Activated gamma-delta T cell (primary cell): ENCODE results near the gene AP5B1.
"Not testable (repeated sequence)": the region's sequence is repeated elsewhere in the genome, so short reads cannot be mapped to it uniquely, and the experiment has no call there.

Experiments used
- DNase-seq: peaks from one replicate; lab custom pipeline; 2025; lab: John Stamatoyannopoulos, UW

The AP5B1 gene

DNA sequence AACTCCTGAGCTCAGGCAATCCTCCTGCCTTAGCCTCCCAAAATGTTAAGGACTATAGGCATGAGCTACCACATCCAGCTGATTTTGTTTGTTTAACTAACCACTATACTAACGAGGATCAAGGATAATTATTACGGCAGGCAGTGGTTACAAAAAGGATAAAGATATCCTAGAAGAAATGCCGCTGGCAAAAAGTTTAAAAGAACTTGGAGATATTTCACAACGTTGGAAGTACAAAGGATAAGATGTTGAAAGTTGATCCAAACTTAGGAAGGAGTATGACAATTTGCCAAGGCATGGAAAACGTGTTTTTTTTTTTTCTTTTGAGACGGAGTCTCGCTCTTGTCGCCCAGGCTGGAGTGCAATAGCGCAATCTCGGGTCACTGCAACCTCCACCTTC, 13.4 kb downstream of the AP5B1 start:
- no peak for DNase-seq

DNA sequence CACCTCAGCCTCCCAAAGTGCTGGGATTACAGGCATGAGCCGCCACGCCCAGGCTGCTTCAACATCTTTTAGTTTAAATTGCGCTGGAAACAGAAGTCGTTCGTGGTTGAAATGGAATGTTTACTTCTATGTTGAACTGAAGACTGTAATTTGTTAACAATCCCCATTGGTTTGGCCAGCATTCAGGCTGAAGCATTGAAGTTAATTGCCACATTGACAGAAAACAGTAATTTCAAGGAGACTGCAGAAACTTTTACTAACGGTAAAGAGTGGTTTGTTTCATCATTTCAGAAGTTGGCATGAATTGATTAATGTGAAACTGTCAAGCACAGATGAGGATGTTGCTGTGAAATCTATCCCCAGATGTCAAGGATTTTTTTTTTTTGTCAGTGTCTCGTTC, 14.2 kb downstream of the AP5B1 start:
- no peak for DNase-seq

GRCh38 chr11:65764434-65764833, 16.3 kb downstream of the AP5B1 start:
- DNase-seq = no peak

DNA sequence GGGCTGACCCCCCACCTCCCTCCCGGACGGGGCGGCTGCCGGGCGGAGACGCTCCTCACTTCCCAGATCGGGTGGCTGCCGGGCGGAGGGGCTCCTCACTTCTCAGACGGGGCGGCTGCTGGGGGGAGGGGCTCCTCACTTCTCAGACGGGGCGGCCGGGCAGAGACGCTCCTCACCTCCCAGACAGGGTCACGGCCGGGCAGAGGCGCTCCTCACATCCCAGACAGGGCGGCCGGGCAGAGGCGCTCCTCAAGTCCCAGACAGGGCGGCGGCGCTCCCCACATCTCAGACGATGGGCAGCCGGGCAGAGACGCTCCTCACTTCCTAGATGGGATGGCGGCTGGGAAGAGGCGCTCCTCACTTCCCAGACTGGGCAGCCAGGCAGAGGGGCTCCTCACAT, 18.0 kb downstream of the AP5B1 start:
- not testable (repeated sequence) for DNase-seq

DNA sequence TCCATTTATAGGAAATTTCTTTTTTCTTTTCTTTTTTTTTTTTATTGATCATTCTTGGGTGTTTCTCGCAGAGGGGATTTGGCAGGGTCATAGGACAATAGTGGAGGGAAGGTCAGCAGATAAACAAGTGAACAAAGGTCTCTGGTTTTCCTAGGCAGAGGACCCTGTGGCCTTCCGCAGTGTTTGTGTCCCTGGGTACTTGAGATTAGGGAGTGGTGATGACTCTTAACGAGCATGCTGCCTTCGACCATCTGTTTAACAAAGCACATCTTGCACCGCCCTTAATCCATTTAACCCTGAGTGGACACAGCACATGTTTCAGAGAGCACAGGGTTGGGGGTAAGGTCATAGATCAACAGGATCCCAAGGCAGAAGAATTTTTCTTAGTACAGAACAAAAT, 18.6 kb downstream of the AP5B1 start:
- DNase-seq = not testable (repeated sequence)

GRCh38 chr11:65745049-65745448, 35.7 kb downstream of the AP5B1 start:
- DNase-seq = no peak

DNA sequence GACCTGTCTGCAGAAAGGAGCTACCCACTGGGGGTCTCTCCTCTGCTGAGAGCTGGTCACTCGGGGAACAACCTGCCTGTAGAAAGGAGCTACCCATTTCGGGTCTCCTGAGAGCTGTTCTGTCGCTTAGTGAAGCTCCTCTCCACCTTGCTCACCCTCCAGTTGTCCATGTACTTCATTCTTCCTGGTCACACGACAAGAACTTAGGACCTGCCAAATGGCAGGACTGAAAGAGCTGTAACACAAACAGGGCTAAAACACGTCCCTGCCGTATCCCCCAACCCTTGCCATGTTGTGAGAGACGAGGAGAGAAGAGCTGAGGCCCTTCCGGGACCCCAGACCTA, 36.1 kb downstream of the AP5B1 start:
- DNase-seq = no peak

DNA sequence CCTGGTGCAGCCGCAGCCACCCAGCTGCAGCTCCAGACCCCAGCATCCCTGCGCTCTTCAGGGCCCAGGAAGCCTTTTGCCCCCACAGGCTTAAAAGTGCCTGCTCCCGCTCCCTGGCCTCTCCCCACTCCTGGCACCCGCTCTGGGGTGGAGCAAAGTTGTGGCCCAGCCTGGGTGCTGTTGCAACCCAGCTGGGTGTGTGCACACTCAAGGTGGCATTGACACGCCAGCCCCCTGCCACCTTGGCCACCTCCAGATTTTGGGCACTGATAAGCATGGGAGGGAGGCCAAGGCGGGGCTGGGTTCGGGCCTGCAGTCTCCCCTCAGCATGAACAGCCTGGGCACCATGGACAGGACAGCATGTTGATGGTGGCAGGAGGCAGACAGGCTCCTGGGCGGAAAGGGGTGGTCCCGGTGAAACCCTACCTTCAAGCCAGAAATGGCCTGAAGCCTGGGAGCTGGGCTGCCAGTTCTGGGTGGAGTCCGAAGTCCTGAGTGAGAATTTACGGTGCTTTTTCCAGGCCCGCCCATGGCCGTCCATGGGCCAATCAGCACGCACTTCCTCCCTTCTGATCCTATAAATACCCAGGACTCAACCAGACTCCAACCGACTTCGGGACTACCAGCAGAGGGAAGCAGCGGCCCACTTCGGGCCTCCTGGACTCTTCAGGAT, 36.6 kb downstream of the AP5B1 start:
- DNase-seq = no peak

DNA sequence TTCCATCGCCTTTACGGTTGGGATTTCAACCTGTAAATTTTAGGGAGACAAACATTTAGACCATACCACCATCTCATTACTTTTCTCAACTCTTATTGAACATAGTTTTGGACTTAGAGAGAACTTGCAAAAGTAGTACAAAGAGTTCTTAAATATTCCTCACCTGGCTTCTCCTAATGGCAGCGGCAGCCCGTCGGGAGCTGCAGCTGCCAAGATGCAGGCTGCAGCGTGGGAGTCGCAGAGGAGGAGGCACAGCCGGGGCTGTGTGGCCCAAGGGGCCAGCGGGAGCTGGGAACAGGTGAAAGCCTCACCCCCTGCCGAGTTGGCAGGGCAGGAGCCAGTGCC, 37.1 kb downstream of the AP5B1 start:
- no peak for DNase-seq

DNA sequence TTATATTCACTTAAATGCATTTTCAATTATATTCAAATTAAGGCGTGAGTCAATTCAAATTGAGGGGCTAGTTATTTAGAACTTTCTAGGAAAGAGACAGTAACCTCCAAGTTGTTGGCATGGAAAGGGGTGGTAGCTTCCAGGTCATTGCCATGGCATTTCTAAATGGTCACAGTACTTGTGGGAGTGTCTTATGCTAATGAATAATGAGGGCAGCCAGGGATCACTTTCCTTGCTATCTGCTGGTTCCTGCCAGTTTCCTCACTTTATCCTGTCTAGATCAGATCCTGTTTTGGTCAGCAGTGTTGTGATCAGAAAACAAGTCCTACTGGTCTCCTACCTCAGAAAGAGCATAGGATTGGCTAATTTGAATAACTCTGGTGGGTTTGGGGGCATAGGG, 38.4 kb downstream of the AP5B1 start:
- no peak for DNase-seq

DNA sequence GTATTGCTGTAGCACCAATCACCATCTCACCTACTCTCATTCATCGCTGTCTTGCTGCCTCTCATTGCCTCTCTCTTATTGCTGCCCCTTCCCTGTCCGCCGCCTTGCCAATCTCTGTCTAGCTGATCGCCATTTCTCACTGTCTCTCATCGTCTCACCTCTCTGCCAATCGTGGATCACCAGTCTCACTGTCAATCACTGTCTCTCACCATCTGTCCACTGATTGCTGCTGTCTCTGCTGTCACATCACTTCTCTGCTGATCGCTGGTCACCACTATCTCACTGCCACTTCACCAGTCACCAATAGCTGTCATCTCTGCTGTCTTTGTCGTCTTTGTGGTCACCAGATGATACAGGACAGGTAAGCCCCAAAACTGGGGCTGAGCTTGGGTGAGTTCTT, 39.6 kb downstream of the AP5B1 start:
- DNase-seq = no peak

- no peak for DNase-seq
Measured at GRCh38 chr11:65739022-65739421, 41.8 kb downstream of the AP5B1 start.

DNA sequence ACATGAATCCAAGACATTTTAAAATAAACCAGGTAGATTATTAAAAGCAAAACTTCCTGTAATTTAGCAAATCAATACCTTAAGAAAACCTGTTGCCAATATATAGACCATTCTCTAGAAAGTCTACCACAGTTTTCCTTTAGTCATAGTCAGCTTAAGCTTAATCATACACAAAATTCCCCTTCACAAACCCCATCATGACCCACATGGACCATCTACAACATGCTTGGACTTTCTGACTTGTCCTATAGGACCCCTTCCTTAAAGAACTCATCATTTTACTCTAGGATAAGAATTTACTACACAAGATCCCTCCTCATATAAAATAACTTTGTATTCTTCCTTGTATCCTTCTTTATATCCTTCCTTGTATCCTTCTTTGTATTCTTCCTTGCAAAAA, 44.0 kb downstream of the AP5B1 start:
- no peak for DNase-seq

DNA sequence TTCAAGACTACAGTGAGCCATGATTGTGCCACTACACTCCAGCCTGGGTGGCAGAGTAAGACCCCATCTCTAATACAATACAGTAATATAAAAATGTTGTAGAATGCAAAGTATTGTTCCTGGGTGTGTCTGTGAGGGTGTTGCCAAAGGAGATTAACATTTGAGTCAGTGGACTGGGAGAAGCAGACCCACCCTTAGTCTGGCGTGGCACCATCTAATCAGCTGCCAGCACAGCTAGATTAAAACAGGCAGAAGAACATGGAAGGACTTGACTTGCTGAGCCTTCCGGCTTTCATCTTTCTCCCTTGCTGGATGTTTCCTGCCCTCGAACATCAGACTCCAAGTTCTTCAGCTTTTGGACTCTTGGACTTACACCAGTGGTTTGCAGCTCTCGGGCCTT, 45.7 kb downstream of the AP5B1 start:
- not testable (repeated sequence) for DNase-seq

- no peak for DNase-seq
Measured at GRCh38 chr11:65730461-65730860, 50.3 kb downstream of the AP5B1 start.

DNA sequence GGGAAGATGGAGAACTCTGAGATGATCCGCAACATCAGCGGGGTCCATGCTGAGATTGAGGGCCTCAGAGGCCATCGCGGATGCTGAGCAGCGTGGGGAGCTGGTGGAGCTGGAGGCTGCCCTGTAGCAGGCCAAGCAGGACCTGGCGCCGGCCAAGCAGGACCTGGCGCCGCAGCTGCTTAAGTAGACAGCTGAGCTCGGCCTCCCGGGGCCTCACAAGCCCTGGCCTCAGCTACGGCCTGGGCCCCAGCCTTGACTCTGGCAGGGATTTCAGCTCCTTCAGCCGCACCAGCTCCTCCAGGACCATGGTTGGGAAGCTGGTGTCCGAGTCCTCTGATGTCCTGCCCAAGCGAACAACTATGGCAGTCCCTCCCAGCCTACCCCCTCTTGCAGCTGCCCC, 52.9 kb downstream of the AP5B1 start:
- no peak for DNase-seq

GRCh38 chr11:65726660-65727059, 54.1 kb downstream of the AP5B1 start:
- DNase-seq = no peak
